Measurements from ENCODE around the gene BDKRB2. TPM values are rescaled to one million over a fixed set of nuclear protein-coding genes. Genes with fewer than 3 reads are reported as not detected.
"Not testable (repeated sequence)": the region's sequence is repeated elsewhere in the genome, so short reads cannot be mapped to it uniquely, and the experiment has no call there.

The BDKRB2 gene
- total and polyA plus RNA-seq, 2 experiments from 2014 or later, result 4.4 to 5.9 TPM

DNA sequence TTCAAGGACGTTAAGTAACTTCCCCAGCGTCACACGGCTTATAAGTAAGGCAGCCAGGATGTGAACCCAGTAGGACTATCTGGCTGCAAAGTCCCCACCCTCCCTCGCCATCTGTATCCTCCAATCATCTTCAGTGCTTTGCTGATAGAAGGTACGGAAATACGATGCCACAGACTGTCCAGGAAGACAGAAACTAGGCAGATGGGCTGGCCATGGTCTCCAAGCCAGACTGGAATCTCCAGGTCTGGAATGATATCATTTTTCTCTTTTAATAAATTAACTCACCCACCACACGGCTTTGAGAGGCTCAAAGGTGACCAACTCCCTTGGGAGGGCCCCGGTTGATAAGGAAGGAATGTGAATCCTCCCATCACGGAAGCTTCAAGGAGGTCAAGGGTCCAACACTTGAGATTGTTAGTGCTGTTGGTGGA lies 35.1 kb downstream of the BDKRB2 start:
- Histone ChIP-seq H3K27me3 (no peaks in the 10 kb centered on the region), H3K4me2 (no peak overlapping the region), H3K27ac (peak overlapping the region; percentile 90), H3K9me2 (replicated peaks; ENCODE audit: insufficient read depth) (no peaks in the 10 kb centered on the region), H3K79me2 (no peaks in the 10 kb centered on the region), H4K20me1 (ENCODE audit: insufficient read depth, poor library complexity, severe bottlenecking) (no peaks in the 10 kb centered on the region), H3K9me3 (ENCODE audit: low read depth) (no peaks in the 10 kb centered on the region), H3K4me1 (ENCODE audit: insufficient read depth) (peaks cover 19% of the 10 kb centered on the region), H3K36me3 (replicated peaks; ENCODE audit: insufficient read depth, low read depth) (no peaks in the 10 kb centered on the region), H2AFZ (no peak overlapping the region), H3K4me3 (no peak overlapping the region)
- TF ChIP-seq EZH2 (IDR thresholded peaks at IDR 0.05; ENCODE audit: borderline replicate concordance), result no peak
- no peak for TF ChIP-seq EZH2phosphoT487 (IDR thresholded peaks at IDR 0.05; ENCODE audit: low read depth, severe bottlenecking, unreplicated experiment)
- no peak for TF ChIP-seq CTCF (IDR thresholded peaks at IDR 0.05; ENCODE audit: poor library complexity)
- DNase-seq (ENCODE audit: low spot score), result peak; percentile 80
- 55% methylated on average over 9 of the region's 9 CpGs for WGBS (ENCODE audit: low lambda C conversion rate, missing lambda C conversion rate)

- Histone ChIP-seq H3K4me2 (no peak overlapping the region), H3K79me2 (no peaks in the 10 kb centered on the region), H3K27ac (peak overlapping the region; percentile 90), H3K9me2 (replicated peaks; ENCODE audit: insufficient read depth) (no peaks in the 10 kb centered on the region), H4K20me1 (ENCODE audit: insufficient read depth, poor library complexity, severe bottlenecking) (no peaks in the 10 kb centered on the region), H3K4me1 (ENCODE audit: insufficient read depth) (peaks cover 18% of the 10 kb centered on the region), H3K27me3 (no peaks in the 10 kb centered on the region), H3K36me3 (replicated peaks; ENCODE audit: insufficient read depth, low read depth) (no peaks in the 10 kb centered on the region), H3K9me3 (ENCODE audit: low read depth) (no peaks in the 10 kb centered on the region), H2AFZ (no peak overlapping the region), H3K4me3 (no peak overlapping the region)
- TF ChIP-seq EZH2 (IDR thresholded peaks at IDR 0.05; ENCODE audit: borderline replicate concordance) (no peak), EZH2phosphoT487 (IDR thresholded peaks at IDR 0.05; ENCODE audit: low read depth, severe bottlenecking, unreplicated experiment) (no peak), CTCF (IDR thresholded peaks at IDR 0.05; ENCODE audit: poor library complexity) (no peak)
- DNase-seq (ENCODE audit: low spot score), result no peak
- WGBS (ENCODE audit: low lambda C conversion rate, missing lambda C conversion rate), result 97% methylated on average over 18 of the region's 18 CpGs
Measured at GRCh38 chr14:96240641-96241040, 36.0 kb downstream of the BDKRB2 start.

- peaks cover 22% of the 10 kb centered on the region for H3K4me1 ChIP-seq (ENCODE audit: insufficient read depth)
- H3K27me3 ChIP-seq, result no peaks in the 10 kb centered on the region
- no peaks in the 10 kb centered on the region for H3K9me3 ChIP-seq (ENCODE audit: low read depth)
- TF ChIP-seq CTCF (IDR thresholded peaks at IDR 0.05; ENCODE audit: poor library complexity), result no peak
- no peak for TF ChIP-seq EZH2phosphoT487 (IDR thresholded peaks at IDR 0.05; ENCODE audit: low read depth, severe bottlenecking, unreplicated experiment)
- no peak for TF ChIP-seq EZH2 (IDR thresholded peaks at IDR 0.05; ENCODE audit: borderline replicate concordance)
- H2AFZ ChIP-seq, result no peak overlapping the region
- H4K20me1 ChIP-seq (ENCODE audit: insufficient read depth, poor library complexity, severe bottlenecking), result no peaks in the 10 kb centered on the region
- 97% methylated on average over 10 of the region's 10 CpGs for WGBS (ENCODE audit: low lambda C conversion rate, missing lambda C conversion rate)
- H3K9me2 ChIP-seq (replicated peaks; ENCODE audit: insufficient read depth), result no peaks in the 10 kb centered on the region
- no peak overlapping the region for H3K4me2 ChIP-seq
- H3K27ac ChIP-seq, result no peak overlapping the region
- no peak for DNase-seq (ENCODE audit: low spot score)
- H3K4me3 ChIP-seq, result no peak overlapping the region
- H3K79me2 ChIP-seq, result no peaks in the 10 kb centered on the region
- no peaks in the 10 kb centered on the region for H3K36me3 ChIP-seq (replicated peaks; ENCODE audit: insufficient read depth, low read depth)
Measured at GRCh38 chr14:96242126-96242525, 37.5 kb downstream of the BDKRB2 start.

GRCh38 chr14:96243785-96244184 lies 39.1 kb downstream of the BDKRB2 start:
- TF ChIP-seq EZH2 (IDR thresholded peaks at IDR 0.05; ENCODE audit: borderline replicate concordance), result no peak
- TF ChIP-seq CTCF (IDR thresholded peaks at IDR 0.05; ENCODE audit: poor library complexity), result no peak
- TF ChIP-seq EZH2phosphoT487 (IDR thresholded peaks at IDR 0.05; ENCODE audit: low read depth, severe bottlenecking, unreplicated experiment), result no peak
- Histone ChIP-seq H2AFZ (no peak overlapping the region), H3K79me2 (no peaks in the 10 kb centered on the region), H3K27me3 (no peaks in the 10 kb centered on the region), H4K20me1 (ENCODE audit: insufficient read depth, poor library complexity, severe bottlenecking) (no peaks in the 10 kb centered on the region), H3K9me3 (ENCODE audit: low read depth) (no peaks in the 10 kb centered on the region), H3K36me3 (replicated peaks; ENCODE audit: insufficient read depth, low read depth) (no peaks in the 10 kb centered on the region), H3K4me1 (ENCODE audit: insufficient read depth) (peaks cover 22% of the 10 kb centered on the region), H3K27ac (no peak overlapping the region), H3K4me3 (no peak overlapping the region), H3K4me2 (no peak overlapping the region), H3K9me2 (replicated peaks; ENCODE audit: insufficient read depth) (no peaks in the 10 kb centered on the region)
- 50% methylated on average over 5 of the region's 5 CpGs for WGBS (ENCODE audit: low lambda C conversion rate, missing lambda C conversion rate)
- no peak for DNase-seq (ENCODE audit: low spot score)

- H3K79me2 ChIP-seq; H3K4me3 ChIP-seq; H3K4me2 ChIP-seq; H3K9me2 ChIP-seq (replicated peaks; ENCODE audit: insufficient read depth); H4K20me1 ChIP-seq (ENCODE audit: insufficient read depth, poor library complexity, severe bottlenecking); H3K9me3 ChIP-seq (ENCODE audit: low read depth); DNase-seq (ENCODE audit: low spot score); H3K27me3 ChIP-seq; H3K36me3 ChIP-seq (replicated peaks; ENCODE audit: insufficient read depth, low read depth); H2AFZ ChIP-seq; H3K27ac ChIP-seq: not testable (repeated sequence)
- 96% methylated on average over 3 of the region's 3 CpGs for WGBS (ENCODE audit: low lambda C conversion rate, missing lambda C conversion rate)
- peaks cover 13% of the 10 kb centered on the region for H3K4me1 ChIP-seq (ENCODE audit: insufficient read depth)
Measured at GRCh38 chr14:96245074-96245473, 40.4 kb downstream of the BDKRB2 start.
